Colon (tissue), 2 donors: ENCODE measurements around the gene NIPAL3.
"Not testable (repeated sequence)": the region's sequence is repeated elsewhere in the genome, so short reads cannot be mapped to it uniquely, and the experiment has no call there.

Experiments used
- FAIRE-seq: peaks from 2 replicates; lab custom pipeline; 2012; peaks lifted over from hg19 to GRCh38; lab: Jason Lieb, UNC
- donor health status: control.
- donor health status: control.

NIPAL3 gene

DNA sequence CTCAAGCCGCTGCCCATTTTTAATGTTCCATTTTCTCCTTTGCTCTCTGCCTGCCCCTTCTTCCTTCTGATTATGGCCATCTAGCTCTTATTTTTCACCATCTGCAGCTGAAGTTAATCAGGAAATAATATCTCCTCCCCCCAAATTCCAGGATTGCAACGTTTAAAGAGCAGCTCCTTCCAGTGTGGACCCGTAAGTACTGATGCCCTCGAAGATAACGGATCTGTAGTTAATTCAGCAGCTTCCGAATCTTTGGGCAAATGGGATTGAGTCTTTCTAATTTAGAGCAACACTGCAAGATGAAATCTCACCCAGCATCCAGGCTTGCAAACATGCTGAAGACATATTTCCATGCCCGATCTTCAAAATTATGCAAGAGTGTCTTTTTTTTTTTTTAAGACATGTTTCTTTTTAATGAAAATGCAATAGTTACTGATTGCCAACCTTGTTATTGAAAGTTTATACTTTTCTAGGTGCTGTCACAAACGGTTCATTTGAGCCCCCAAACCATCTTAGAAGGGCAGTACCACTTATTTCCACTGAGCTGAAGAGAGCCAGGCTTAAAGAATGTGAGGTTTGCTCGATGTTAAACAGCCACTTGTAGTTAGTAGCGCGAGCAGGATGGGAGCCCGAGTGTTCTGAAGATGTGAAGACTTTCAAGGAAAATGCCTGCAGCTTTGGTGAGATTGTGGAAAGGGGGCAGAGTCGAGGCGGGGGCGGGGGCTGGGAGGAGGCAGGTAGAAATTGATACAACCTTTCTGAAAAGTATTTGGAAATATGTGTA, 76.2 kb downstream of the NIPAL3 start:
- no peak for FAIRE-seq

DNA sequence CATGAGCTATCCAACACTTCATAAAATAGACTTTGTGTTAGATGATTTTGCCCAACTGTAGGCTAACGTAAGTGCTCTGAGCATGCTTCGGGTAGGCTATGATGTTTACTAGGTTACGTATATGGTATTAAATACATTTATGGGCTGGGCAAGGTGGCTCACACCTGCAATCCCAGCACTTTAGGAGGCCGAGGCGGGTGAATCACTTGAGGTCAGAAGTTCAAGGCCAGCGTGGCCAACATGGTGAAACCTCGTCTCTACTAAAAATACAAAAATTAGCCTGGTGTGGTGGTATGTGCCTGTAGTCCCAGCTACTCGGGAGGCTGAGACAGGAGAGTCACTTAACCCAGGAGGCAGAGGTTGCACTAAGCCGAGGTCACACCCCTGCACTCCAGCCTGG, 77.3 kb downstream of the NIPAL3 start:
- not testable (repeated sequence) for FAIRE-seq

DNA sequence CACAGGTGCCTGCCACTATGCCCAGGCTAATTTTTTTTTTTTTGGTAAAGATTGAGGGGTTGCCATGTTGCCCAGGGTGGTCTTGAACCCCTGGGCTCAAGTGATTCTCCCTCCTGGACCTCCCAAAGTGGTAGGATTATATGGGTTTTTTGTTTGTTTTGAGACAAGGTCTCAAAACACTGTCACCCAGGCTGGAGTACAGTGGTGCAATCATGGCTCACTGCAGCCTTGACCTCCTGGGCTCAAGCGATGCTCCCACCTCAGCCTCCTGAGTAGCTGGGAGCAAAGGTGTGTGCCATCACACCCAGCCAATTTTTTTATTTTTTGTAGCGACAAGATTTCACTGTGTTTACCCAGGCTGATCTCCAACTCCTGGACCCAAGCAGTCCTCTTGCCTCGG, 78.2 kb downstream of the NIPAL3 start:
- no peak for FAIRE-seq

DNA sequence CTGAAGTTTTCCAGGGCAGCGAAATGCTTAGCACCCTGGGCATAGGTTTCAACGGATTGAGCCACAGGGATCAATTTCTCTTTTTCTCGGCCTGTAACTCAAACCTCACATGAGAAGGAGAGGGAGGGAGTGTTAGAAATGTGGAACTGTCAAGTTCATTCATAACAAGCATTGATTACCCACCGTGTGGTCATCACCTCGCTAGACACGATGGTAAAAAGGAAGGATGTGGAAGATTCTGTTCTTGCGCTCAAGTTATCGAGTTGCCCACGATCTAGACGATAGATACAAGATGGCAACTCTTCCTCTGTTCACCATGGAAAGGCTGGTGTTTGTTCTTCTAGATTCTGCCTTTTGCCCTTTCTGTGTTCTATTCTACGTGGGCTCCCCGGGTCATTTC, 83.0 kb downstream of the NIPAL3 start:
- no peak for FAIRE-seq

DNA sequence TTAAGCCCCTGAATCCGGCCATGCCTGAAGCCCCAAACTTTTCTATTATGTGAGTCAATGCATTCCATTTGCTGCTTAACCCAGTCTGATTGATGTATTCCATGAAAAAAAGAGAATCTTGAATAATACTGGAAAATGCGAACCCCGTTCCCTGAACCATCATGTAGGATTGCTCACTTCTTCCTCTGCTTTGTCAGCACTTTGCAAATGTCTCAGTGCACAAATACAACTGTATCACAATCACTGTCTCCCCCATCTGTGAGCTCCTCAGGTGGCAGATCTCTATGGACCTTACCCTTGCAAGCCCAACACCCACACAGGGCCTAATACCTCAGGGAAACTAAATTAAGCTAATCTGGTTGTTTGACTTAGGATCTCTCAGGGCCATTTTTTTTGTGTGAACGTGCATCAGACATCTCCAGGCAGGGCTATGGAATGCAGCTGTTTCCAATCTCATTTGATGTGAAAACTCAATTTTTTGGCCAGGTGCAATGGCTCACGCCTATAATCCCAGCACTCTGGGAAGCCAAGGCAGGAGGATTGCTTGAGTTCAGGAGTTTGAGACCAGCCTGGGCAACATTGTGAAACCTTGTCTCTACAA, 84.9 kb downstream of the NIPAL3 start:
- no peak for FAIRE-seq

DNA sequence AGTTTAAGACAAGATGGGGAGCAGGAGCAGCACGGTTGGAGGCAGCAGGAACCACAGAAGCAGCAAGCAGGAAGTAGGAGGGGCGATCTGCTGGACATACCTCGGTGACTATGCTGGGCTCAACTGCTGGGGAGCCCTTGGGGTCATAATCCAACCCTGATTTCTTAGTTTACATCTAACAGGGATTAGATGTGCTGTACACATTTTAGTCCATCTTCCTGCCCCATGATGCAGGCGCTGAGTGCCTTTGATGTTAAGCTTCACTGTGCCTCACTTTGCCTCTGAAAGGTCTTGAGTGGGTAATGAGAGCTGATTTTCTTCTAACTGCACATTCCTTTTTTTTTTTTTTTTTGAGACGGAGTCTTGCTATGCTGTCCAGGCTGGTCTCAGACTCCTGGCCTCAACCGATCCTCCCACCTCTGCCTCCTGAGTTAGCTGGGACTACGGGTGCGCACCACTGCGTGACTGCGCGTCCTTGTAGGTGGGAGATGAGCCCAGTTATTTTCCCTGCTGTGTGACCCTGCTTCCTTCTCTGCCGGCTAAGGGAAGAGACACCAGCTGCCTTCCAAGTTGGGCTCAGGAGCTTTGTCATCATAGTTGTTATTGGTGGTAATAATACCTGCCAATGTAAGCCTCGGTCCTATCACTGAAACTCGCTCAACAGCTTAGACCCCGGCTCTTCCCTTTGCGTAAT, 85.9 kb downstream of the NIPAL3 start:
- FAIRE-seq: no peak

DNA sequence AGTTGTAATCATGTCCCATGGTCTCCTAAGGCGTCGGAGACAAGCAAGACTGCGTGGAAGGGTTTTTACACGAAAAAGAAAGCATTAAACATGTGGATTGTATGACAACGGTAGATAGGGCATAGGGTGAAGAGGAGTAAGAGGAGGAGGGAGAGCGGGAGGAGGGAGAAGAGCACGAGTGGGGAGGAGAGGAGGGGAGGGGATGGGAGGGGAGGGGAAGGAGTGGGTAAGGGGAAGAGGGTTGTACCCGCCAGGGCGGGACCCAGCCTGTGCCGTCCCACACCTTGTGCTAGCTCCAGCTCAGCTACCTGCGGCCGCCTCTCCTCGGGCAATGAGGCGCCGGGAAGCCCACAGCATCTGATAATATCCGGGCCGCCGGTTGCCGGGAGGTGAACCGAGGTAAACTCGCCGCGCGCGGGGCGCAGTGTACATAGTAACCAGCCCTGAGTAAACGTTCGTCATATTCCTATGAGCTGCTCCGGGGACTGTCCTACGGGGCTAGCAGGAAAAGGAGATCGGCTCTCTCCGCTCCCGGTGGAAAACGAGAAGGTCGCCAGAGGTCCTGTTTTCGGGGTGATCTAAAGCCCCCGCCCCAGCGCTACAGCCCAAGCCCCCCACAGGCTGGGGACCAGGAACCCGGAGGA, 86.6 kb downstream of the NIPAL3 start:
- FAIRE-seq: no peak

DNA sequence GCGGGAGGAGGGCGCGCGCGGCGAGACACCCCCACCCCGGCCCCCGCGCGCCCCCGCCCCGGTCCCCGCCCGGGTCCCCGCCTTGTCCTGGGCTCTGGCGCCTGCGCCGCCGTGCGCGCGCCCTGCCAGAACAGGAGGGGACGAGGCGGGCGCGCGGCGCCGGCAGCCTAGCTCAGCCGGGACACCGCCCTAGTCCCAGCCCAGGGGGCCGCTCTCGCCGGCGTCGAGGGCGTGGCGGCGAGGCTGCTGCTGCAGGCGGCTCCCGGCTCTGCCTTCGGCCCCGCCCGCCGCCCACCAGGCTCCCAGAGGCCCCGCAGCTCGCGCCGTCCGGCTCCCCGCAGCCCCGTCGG, 87.1 kb downstream of the NIPAL3 start, which contains the start of gene RCAN3:
Gene RCAN3, plus strand, starts transcription at position 128 of the 350 bp plus-strand sequence. CDS start 11,537 bp downstream, outside the sequence.
- no peak for FAIRE-seq

DNA sequence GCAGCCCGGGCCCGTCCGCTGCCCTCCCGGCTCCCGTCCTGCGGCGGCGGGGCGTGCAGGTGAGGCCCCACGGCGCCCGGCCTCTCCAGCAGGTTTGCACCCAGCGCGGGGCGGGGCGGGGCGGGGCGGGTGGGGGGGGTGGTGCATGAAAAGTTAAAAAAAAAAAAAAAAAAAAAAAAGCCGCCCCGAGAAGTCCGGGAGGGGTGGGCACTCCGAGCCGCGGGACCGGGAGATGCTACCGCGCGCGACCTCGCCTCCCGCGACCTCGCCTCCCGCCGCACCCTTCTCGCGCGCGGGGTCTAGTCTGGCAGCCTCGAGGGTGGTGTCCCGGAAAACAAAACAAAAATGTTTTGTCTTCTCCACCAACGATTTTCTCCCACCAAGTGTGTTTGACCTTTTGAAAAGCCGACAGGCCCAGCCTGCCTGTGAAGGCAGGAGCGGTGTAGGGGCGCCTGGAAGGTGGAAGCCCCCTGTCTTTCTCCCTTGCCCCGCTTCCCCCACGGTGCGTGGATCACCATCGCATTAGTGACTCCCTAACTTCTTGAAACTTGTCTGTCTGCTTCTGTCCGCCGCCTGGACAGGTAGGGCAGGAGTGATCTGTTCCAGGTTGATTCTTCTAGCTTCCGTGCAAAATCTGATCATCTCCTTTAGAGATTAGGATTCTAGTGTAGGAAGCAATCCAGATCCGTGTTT, 87.6 kb downstream of the NIPAL3 start:
- FAIRE-seq: no peak

DNA sequence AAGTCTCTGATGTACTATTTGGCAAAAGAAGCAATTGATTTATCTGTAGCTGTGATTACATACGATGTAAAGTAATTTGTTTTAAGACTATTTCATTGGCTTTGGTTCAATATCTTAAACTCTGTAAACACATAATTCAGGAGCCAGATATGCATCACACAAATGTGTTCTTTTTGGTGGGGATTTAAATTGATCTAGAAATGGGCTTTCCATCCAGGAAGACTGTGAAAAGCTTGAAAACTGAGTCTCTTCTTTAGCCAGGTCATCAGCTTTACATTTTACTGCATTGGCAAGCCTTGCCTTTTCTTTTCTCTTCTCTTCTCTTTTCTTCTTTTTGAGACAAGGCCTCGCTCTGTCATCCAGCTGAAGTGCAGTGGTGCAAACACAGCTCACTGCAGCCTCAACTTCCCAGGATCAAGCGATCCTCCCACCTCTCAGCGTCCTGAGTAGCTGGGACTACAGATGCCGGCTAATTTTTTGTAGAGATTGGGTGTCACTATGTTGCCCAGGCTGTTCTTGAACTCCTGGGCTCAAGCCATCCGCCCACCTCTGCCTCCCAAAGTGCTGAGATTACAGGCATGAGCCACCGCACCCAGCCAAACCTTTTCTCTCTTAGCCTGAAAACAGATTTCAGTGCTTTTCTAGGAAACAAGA, 88.4 kb downstream of the NIPAL3 start:
- no peak for FAIRE-seq

DNA sequence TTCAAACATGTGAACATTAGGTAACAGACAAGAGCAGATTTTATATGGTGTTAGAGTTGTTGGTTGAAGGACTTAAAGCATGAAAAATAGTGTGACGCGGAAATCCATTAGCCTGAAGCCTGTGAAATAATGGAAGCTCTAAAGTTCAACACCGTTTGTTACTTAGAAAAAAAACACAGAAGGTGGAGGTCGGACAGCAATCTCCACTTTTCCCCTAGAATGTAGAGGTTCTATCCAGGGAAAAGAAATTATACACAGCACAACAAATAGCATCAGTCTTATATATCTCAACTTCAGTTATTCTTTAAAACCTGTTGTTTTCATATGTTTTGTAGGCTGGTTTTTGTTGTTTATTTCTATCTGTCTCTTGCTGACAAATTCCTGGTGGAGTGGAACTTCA, 89.0 kb downstream of the NIPAL3 start:
- FAIRE-seq: no peak

DNA sequence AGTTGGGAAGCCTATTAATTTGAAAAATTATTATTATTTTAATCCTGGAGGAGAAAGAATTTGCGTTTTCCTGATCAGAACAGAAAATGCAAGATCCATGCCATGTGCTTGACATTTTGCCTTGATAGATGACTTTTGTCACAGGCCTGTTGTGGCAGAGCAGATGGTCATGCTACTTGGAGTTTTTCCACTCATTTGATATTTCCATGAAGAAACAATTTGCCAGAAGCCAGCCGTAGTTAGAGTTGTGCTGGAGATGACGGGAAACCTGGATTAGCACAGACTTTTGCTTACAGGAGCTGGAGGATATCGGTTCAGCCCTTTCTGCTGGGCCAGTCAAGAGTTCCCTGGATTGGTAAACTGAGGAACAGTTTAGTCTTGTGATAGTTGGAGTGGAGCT, 90.2 kb downstream of the NIPAL3 start:
- no peak for FAIRE-seq

DNA sequence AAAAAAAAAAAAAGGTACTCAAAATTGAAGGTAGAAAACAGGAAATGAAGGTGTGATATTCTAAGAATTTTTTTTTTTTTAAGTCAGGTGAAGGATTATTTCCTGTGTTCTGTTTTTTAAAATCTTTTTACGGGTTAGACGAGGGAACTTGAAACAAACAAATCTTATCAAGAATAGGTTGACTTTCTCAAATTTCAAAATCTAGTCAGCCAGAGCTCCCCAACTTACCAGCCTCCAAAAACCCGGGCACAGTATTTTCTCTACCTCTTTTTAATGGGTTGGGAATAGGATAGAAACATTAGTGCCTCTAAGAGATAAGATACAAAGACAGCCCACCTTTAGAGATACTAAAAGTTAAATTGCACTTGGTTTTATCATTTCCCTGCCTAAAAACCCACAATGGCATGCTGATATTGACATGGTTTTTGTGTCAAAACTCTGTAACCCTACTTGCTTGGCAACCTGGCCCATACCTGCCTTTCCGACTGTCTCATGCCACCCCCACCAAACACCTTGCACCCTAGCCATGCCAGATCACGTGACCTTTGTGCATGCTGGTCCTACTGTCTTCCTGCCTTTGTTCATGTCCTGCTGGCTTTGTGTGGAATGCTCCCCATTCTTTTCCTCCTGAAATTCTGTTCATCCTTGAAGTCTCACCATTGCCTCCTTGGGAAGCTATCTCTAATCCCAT, 91.2 kb downstream of the NIPAL3 start:
- FAIRE-seq: no peak

DNA sequence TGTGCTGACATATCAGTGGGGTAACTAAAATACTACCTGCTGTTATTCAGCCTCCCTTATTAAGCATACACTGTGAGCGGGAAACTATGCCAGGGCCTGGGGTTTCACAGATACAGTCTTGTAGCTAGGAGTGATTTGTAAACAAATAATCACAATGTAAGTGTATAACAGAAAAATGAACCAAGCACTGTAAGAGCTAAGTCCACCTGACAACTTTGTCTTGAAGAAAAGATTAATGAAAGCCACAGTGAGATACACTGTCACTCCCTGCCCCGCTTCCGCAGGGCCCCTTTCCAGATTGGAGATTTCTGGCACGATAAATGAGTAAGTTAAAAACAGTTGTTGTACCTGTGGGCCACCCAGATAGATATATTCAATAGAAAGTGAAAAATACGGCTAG, 91.8 kb downstream of the NIPAL3 start:
- FAIRE-seq: no peak

DNA sequence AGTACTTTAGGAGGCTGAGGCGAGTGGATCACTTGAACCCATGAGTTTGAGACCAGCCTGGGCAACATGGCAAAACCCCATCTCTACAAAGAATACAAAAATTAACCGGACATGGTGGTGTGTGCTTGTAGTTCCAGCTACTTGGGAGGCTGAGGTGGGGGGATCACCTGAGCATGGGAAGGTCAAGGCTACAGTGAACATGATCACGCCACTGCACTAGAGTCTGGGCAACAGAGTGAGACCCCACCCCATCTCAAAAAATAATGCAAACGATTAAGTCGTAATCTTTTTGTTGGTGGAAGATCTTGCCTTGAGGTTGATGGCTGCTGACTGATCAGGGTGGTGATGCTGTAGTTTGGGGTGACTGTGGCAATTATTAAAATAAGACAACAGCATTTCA, 93.3 kb downstream of the NIPAL3 start:
- FAIRE-seq: no peak

DNA sequence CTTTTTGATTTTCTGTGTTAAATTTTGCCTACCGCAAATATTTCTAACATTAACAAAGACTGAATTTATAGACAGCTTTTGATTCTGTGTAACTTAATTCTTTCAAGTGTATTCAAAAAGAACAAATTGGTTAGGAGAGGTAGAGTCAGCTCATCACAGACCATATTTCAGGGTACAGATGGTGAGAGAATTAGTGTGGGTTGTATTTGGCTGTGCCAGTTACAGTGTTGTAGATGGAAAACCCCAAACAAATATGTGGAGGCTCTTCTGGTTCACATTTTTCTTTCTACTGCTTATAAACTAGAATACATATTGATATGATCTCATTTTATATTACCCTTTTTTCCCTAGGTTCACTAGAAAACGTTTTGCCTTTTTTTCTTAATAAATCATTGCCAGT, 98.1 kb downstream of the NIPAL3 start:
- FAIRE-seq: no peak

DNA sequence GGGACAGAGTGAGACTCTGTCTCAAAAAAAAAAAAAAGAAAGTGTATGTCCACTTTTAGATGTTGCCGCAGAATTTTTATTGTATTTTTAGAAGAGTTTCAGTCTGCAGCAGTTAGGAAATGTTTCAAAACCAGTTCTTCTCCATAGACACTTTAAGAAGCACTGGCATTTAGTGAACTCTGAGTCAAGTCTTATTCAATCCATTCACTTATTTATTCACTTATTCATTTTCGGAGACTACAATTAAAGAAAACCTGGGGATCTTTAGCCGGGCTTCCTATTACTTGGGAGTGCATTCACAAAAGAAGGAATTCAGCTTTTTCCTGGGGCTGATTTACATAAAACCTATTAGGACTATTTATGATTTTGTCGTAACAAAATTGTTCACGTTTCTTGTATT, 99.3 kb downstream of the NIPAL3 start:
- no peak for FAIRE-seq

DNA sequence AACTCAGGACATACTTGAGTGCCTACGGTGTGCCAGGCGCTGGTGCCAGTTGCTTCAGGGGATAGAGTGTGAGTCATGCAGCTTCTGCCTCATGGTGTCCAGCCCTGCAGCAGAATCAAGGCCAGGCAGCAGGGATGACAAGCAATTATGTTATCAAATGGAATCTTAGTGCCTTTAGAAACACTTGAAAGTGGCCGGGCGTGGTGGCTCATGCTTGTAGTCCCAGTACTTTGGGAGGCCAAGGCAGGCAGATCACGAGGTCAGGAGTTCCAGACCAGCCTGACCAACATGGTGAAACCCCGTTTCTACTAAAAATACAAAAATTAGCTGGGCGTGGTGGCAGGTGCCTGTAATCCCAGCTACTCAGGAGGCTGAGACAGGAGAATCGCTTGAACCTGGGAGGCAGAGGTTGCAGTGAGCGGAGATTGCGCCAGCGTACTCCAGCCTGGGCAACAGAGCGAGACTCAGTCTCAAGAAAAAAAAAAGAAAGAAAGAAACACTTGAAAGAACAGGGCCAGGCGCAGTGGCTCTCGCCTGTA, 100.1 kb downstream of the NIPAL3 start:
- FAIRE-seq: not testable (repeated sequence)

DNA sequence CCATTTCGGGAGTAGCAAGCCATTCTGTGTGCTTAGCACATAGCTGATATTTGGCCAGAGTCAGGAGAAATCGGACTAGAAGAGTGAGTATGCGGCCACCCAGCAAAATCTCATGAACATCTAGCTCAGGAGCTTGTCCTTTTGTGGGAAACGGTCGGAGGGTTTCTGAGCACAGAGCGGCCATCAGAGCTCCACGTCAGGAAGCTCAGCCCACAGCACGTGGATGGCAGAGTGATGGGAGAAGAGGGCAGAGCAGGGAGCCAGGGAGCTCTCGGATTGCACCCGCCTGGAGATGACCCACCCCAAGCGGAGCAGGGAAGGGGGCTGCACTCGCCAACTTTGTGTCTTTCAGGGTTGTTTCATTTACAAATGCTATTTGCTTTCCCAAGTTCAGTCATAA, 100.9 kb downstream of the NIPAL3 start:
- FAIRE-seq: no peak

DNA sequence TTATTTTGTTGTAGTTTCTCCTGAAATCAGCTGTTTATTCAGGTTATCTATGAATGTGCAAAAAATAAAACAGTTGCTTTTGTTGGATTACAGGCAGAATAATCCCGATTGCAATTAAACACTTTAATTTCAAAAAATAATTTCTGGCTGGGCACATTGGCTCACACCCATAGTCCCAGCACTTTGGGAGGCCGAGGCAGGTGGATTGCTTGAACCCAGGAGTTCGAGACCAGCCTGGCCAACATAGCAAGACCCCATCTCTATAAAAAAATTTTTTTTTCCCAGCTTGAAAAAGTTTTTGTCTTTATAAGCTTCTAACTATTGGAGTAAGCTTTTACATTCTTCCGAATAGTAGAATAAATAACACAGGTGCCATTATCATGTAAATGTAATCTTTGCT, 102.3 kb downstream of the NIPAL3 start:
- FAIRE-seq: no peak

DNA sequence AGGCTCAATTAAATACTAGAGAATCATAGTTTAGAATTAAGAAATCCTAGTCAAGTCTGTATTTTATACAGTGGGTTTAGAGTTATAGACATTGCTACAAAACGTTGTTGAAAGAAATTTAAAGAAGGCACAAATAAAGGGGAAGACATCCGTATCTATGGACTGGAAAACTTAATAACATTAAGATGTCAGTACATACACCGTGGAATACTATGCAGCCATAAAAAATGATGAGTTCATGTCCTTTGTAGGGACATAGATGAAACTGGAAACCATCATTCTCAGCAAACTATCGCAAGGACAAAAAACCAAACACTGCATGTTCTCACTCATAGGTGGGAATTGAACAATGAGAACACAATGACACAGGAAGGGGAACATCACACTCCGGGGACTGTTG, 104.7 kb downstream of the NIPAL3 start:
- FAIRE-seq: not testable (repeated sequence)
